ENCODE measurements around the gene PHKG1.
"Not testable (repeated sequence)": the region's sequence is repeated elsewhere in the genome, so short reads cannot be mapped to it uniquely, and the experiment has no call there.

DNA sequence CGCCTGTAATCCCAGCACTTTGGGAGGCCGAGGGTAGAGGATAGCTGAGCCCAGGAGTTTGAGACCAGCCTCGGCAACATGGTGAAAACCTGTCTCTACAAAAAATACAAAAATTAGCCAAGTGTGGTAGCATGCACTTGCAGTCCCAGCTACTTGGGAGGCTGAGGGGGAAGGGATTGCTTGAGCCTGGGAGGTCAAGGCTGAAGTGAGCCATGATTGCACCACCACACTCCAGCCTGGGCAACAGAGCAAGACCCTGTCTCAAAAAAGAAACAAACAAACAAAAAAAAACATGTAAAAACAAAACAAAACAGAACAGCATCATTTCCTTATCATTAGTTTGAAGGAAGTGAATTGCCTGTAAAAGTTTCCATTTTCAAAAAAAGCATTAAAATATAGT is 19.5 kb upstream of the PHKG1 start:
- TF ChIP-seq, protein P1, sequence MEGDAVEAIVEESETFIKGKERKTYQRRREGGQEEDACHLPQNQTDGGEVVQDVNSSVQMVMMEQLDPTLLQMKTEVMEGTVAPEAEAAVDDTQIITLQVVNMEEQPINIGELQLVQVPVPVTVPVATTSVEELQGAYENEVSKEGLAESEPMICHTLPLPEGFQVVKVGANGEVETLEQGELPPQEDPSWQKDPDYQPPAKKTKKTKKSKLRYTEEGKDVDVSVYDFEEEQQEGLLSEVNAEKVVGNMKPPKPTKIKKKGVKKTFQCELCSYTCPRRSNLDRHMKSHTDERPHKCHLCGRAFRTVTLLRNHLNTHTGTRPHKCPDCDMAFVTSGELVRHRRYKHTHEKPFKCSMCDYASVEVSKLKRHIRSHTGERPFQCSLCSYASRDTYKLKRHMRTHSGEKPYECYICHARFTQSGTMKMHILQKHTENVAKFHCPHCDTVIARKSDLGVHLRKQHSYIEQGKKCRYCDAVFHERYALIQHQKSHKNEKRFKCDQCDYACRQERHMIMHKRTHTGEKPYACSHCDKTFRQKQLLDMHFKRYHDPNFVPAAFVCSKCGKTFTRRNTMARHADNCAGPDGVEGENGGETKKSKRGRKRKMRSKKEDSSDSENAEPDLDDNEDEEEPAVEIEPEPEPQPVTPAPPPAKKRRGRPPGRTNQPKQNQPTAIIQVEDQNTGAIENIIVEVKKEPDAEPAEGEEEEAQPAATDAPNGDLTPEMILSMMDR (IDR thresholded peaks at IDR 0.05) = not testable (repeated sequence)
- TF ChIP-seq POLR2A (IDR thresholded peaks at IDR 0.05) = not testable (repeated sequence)
